ENCODE data around the gene TMEM72.

Gene TMEM72

DNA sequence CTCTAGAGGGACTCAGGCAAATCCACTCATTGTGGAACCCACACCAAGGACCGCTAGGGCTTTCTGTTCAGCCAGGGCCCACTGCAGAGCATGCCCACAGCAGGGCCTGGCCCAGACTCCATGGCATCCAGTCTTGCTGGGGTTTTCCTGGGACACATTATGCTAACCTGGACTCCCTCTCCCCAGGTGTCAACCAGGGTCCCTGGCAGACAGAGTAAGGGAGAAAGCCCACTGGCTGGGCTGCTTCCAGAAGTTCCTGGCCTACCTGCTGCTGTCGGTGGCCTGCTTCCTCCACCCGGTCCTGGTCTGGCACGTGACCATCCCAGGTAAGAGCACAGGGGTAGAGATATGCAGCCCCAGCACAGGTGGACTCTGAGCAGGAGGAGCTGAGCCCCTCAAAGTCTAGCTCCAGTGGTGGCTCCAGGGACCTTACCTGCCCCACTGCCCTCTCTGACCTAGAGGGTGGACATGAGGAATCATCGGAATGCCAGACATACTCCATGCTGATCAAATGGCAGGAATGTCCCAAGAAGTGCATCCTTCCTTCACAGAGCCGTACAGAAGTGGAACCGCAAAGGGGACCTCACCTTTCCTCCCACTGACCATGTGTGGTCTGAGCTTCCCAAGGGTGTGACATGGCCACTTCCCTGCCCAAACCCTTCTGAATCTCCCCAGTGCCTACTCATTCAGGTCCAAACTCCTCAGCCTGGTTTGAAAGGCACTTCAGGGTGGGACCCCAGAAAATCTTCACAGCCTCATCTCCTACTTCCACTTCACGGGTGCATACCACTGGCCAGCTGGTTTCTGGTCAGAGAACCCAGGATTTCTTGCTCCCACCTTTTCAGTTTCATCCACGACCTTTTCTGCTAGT, 22.5 kb downstream of the TMEM72 start:
- DNase-seq (ENCODE audit: low read depth, low spot score), result no peak

DNA sequence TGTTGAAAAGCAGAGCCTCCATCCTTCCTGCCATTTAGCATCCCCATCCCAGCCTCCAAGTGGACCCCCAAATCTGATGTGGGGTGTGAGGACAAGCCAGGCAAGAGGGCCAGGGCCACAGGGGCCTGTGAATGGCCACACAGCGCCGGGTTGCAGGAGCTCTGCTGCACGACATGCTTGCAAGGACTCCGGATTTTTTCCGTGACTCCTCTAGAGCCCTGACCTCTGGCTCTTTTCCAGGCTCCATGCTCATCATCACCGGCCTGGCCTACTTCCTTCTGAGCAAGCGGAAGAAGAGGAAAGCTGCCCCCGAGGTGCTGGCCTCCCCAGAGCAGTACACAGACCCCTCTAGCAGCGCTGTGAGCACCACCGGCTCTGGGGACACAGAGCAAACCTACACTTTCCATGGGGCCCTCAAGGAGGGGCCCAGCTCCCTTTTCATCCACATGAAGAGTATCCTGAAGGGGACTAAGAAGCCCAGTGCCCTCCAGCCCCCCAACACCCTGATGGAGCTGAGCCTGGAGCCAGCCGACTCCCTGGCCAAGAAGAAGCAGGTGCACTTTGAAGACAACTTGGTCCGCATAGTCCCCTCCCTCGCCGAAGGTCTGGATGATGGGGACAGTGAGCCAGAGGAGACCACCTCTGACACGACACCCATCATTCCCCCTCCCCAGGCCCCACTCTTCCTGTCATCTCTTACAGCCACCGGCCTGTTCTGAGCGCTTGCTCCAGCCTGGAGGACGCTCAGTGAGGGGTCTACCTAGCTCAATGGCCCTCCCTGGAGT, 23.5 kb downstream of the TMEM72 start:
- no peak for DNase-seq (ENCODE audit: low read depth, low spot score)

DNA sequence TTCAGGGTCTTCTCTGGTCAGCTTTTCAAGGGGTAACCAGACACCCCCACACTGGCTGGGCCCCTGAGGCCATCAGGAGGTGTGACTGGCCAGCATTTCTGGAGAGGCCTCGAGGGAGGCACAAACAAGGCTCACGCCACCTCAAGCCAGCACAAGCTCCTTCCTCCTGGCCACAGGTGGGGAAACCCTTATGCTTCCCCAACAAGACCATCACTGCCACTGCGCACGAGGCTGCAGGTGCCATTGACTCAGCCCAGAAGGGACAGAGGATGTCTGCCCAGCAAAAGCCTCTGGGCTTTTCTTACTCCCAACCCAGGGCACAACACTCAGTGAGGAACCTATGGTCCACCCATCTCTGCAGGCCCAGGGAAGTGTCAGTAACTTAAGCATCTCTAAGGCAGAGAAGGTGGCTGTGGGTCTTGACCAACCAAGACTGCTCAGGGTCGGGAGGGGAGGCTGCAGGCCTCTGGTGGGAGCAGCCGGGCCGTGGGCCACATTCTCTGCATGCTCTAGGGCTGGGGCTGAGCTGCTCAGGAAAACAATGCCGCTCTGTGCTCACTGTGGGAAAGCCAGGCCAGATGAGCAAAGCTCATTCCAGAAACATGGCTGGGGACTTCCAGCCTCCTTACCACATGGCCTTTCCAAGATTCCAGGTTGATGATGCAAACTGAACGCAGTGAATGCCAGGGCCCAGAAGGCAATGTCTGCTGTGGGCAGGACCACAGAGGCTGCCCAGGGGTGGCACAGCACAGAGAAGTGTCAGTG, 24.2 kb downstream of the TMEM72 start:
- DNase-seq (ENCODE audit: low read depth, low spot score), result peak; percentile 79

DNA sequence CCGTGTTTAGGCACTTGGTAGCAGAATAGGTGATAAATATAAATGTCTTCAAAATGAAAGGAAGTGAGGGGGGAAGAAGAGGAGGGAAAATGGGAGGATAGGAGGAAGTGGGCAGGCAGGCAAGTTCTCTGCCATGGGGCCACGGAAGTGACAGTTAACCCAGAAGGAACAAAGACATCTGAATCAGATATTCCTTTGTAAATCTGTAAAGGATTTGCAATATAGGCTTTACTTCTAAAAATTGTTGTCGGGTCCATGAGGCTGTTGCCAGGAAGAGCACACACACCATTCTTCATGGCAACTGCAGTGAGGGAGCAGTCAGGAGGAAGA, 24.8 kb downstream of the TMEM72 start:
- no peak for DNase-seq (ENCODE audit: low read depth, low spot score)

DNA sequence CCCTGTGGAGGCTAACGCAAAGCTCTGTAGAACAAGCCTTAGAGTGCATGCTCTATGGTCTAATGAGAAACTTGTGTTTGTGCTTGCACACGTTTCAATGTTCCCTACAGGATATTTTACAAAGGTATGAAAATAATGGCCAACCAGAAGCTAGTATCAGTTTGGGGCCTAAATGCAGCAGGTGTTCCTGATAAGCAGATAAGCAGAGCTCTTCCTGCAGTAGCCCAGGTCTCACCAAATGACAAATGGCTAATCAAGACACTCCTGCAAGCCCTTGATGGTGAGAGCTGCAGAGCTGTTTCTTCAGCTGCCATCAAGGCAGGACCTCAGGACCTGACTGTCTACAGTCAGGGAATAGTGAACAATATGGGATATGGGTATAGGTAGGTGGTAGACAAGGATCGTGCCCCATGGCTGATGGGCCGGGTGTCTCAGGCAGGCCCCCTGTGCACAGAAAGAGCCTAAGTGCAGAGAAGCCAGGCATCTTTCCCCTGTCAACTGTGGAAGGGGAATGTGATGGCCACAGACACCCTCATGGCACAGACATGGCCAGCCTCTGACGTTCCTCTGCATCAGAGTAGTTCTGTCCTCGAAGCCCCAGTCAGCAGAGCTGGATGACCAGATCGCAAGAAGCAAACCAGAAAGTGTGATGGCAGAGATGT, 25.3 kb downstream of the TMEM72 start:
- no peak for DNase-seq (ENCODE audit: low read depth, low spot score)

DNA sequence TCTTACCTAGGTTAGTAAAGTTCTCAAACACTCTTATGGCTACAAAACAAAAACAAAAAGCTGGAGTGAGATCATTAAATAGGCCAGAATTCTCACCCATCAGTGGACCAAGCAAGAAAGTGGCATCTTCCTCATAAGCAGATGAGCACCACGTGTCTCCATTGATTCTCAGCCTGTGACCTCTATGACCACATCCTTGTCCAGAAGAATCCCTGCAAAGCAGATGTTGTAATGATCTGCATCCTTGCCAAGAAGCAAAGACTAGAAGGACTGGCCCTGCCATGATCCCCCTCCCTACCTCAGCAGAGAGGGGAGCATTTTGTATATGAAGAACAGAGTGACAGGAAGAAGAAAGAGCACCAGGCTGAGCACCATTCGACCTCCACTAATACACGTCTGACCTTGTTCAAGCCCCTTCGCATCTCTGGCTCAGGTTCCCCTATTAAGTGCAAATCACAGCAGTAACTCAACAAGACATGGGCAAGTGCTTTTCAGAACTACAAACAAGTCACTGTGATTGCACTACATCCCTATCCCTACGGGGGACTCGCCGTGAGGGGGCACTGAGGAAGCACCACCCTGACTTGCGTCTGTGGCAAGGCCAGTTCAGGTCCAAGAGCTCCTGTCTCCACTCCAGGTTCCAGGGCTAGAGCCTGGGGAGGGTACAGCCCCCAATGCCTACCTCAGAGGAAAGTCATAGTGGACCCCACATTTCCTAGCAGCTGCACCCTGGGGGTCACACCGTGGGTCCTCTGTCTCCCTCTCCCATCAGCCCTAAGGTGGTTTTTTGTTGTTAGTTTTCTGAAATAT, 26.3 kb downstream of the TMEM72 start:
- no peak for DNase-seq (ENCODE audit: low read depth, low spot score)

DNA sequence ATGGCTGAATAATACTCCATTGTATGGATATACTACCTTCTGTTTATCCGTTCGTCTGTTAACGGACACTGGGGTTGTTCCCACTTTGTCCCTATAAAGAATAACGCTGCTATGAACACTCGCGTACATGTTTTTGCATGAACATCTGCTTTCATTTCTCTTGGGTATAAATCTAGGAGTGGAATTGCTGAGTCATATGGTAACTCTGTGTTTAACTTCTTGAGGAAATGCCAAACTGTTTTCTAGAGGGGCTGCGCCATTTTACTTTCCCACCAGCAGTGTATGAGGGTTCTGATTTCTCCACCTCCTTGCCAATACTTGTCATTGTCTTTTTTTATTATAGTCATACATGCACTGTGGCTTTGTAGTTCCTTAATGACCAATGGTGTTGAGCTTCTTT, 27.8 kb downstream of the TMEM72 start:
- no peak for DNase-seq (ENCODE audit: low read depth, low spot score)

DNA sequence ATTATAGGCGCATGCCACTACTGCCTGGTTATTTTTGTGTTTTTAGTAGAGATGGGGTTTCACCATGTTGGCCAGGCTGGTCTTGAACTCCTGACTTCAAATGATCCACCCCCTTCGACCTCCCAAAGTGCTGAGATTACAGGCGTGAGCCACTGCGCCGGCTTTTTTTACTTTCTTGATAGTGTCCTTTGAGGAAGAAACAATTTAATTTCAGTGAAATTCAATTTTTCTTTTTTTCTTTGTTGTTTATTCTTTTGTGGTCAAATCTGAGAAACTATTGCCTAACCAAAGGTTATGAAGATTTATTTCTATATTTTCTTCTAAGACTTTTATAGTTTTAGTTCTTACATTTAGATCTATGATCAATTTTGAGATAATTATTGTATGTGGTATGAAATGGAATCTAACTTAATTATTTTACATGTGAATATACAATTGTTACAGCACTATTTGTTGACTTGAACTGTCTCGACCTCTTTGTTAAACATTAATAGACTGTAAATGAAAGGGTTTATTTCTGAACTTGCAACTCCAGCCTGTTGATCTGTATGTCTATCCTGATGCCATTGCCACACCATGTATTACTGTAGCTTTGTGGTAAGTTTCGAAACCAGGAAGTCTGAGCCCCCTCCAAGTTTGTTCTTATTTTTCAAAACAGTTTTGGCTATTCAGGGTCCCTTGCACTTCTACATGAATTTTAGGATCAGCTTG, 28.7 kb downstream of the TMEM72 start:
- DNase-seq (ENCODE audit: low read depth, low spot score), result no peak

DNA sequence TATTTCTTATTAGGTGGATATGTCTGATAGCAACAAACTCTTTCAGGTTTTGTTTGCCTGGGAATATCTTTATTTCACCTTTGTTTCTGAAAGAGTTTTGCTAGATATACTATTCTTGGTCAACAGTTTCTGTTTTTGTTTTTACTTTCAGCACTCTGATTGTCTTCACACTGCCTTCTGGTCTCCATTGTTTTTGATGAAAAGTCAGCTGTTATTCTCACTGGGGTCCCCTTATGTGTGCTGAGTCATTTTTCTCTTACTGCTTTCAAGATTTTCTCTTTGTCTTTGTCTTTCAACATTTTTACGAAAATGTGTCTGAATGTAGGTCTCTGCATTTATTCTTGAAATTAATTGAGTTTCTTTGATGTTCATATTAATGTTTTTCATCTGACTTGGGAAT, 33.2 kb downstream of the TMEM72 start:
- DNase-seq (ENCODE audit: low read depth, low spot score), result no peak

DNA sequence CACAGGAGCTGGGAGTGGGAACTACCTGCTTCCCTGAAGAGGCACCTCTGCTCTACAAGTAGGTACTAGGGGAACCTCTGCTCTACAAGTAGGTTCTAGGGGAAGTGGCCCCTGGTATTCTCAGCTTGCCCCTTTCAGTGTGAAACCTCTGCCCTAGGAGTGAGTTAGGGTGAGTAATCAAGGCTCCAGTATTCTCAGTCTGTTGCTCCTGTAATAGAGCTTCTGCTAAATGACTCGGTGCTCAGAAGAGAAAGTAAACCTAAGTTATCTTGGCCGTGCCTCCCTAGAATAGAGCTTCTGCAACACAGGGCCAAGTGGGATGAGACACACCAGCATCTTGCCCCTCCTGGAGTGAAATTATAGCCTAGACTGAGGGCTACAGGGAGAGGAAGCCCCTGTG, 35.1 kb downstream of the TMEM72 start:
- DNase-seq (ENCODE audit: low read depth, low spot score), result no peak

DNA sequence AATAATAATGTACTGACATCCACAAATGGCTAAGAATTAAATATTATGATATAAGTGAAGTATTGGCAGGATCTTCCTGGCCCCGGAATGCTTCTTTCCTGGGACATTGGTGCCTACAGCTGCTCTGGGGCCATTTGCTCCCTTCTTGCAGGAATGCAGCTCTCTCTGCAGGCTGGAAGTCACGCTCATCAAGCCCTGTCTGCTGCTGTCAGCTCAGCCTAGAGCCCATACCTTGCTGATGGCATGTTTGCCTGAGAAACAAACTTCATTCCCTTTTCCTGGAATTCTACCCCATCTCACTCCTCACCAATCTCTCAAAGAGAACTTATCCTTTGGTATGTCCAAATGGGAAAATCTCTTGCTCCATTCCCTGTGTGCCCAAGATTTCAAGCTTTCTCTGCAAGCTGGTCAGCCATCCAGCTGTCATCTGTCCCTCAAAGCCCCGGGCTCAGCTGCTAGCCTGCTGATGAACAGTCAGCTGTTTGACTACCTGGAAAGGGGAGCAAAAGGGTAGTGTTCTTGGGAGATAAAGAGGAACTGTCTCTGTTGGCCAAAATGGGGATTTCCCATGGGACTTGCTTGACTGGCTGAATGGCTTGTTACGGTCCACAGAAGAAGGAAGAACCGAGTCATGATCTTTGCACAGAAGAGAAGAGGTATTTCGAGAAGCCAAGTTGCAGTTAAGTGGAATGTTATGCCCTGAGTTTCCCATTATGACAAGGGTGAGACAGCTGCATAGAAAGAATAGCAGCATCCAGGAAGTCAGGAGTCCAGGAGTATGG, 36.4 kb downstream of the TMEM72 start:
- no peak for DNase-seq (ENCODE audit: low read depth, low spot score)

DNA sequence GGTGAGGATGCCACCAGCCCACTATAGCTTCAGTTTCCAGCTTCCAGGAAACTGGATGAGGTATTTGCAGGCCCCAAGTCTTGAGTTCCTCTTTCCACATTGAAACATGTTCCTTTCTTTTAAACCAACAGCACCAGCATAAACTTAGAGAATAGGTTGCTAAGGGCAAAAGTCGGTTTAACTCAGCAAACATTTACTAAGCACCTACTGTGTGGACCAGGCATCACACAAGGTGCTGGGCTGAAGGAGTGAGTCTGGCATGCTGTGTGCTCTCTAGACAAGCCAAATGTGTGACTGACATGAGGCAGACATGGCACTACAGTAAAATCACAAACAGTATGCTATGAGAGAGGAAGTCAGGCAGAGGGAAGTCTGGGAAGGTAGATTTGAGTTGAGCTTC, 37.5 kb downstream of the TMEM72 start:
- DNase-seq (ENCODE audit: low read depth, low spot score), result no peak

DNA sequence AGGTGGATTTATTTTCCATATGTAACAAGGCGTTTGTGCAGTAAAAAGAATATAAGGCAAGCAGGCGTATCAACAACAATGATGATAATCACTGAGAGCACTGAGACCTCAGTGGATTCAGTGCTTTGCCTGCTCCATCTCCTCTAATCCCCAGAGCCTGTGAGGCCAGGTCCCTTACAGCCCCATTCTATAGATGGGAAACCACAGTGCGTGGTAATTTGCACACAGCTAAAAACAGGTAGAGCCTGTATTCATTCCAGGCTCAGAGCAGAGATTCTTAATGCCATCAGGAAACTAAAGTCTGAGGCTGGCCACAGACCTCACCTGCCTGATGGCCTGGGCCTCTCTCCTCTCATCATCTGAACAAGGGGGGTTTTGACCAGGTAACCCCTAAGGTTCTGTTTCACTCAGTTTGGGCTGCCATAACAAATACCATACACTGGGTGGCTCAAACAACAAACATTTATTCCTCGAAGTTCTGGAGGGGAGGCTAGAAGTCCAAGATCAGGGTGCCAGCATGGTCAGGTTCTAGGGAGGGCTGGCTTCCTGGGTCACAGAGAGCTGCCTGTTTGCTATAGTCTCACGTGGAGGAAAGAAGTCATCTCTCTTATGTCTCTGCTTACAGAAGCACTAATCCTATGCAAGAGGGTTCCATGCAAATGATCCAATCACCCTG, 38.1 kb downstream of the TMEM72 start:
- no peak for DNase-seq (ENCODE audit: low read depth, low spot score)

DNA sequence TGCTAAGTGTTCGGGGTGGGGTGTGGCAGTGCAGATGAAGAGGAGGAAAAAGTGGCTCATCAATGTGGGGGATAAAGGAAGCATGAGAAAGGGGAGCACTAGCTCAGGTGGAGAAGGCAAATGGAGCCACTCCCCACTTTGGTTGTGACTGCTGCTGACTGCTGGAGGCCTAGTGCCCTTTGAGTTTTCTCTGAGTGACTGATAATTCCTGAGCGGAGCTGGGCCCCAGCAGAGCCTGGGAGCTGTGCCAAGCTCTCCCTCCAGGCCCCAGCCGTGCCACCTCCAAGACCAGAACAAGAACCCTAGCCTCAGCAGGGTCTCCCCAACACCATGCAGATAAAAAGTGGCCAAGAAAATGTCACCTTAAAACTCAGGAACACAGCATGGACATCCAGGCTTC, 38.8 kb downstream of the TMEM72 start:
- DNase-seq (ENCODE audit: low read depth, low spot score), result no peak

DNA sequence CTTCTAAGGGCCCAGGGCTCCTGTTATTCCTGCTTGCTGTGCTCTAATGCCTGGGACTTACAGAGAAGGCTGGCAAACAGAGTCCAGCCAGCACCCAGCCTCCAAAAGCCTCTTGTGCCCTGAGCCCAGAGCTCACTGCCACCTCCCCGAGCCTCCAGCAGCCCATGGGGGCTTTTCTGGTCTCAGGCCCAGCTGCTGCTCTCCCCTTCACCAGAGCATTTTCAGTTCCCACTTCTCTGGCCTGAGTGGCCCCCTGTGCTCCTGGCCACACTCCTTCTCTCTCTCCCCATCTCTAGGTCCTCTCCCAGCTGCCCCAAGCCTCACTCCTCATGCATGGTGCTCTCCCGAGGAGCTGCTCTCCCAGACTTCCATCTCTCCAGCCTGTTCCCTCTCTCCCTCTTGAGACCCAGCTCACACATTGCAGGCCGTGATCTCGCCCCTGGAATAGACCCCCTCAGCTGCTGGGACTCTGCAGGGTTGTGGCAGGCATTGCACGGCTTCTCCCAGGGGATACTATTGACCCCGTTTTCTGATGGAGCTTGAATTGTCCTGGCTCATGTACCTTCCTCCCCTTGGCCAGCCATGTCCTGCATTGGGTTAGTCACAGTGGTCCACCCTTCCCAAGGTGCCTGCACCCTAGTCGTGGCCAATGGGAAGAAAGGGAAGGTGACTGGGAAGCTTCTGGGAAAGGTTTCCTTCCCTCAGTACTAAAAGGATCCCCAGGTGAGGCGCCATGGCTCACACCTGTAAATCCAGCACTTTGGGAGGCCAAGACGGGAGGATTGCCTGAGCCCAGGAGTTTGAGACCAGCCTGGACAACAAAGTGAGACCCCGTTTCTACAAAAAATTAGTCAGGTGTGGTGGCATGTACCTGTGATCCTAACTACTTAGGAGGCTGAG, 39.4 kb downstream of the TMEM72 start:
- no peak for DNase-seq (ENCODE audit: low read depth, low spot score)

DNA sequence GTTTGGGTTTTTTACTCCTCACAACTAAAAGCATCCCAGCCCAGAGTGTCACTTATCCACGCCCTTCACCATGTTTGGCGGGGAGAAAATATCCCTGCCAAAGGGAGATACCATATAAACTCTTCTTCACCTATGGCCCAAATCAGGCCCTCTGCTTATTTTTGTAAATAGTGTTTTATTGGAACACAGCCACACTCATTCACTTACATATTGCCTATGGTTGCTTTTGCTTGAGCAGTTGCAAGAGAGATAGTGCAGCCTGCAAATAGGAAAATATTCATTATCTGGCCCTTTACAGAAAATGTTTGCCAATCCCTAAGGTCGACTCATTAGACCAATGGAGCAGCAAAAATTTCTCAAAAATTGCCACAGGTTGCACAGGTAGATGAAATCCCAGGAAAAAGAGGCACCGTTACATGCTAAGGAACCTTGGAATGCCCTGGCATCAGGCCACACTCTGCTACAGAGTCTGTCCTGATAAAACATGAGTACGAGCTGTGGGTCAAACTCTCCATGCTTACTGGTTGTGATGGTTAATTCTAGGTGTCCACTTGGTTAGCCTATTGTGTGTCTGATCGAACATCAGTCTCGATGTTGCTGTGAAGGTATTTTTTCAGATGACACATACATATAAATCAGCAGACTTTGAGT, 40.6 kb downstream of the TMEM72 start:
- DNase-seq (ENCODE audit: low read depth, low spot score), result no peak

DNA sequence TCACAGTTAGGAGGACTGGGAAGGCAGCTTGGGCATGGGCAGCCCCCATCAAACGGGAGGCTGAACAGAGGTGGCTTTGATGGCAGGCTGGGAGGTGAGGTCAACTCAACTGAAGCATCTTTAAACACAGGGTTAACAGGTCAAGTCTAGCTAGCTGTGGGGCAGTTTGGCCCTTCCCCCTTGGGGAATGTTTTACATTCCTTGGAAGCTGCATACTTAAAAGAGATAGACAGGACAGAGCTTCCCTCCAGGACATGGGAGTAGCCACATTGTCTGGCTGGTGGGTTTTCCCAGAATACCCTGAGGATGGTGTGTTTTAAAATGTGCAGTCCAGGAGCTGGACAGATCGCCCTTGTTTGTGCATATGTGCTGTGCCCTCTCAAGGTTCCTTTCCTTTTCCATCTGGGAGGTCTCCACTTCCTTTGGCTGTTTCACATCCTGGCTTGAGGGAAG, 41.7 kb downstream of the TMEM72 start:
- peak; percentile 89 for DNase-seq (ENCODE audit: low read depth, low spot score)
